ENCODE measurements around the gene DCUN1D2.

DCUN1D2 gene

GRCh38 chr13:113483504-113484293 is 6.8 kb downstream of the DCUN1D2 start:
- no peak overlapping the region for H3K4me3 ChIP-seq (replicated peaks; ENCODE audit: low read depth, low read length)
- no peak for TF ChIP-seq CTCF (IDR thresholded peaks at IDR 0.05; ENCODE audit: low read depth, low read length, missing control alignments)
- no peak for DNase-seq (ENCODE audit: extremely low read depth, low read depth)

GRCh38 chr13:113483081-113483480 is 7.4 kb downstream of the DCUN1D2 start:
- H3K4me3 ChIP-seq (replicated peaks; ENCODE audit: low read depth, low read length): no peak overlapping the region
- DNase-seq (ENCODE audit: extremely low read depth, low read depth): no peak
- no peak for TF ChIP-seq CTCF (IDR thresholded peaks at IDR 0.05; ENCODE audit: low read depth, low read length, missing control alignments)

- TF ChIP-seq CTCF (IDR thresholded peaks at IDR 0.05; ENCODE audit: low read depth, low read length, missing control alignments): no peak
- no peak overlapping the region for H3K4me3 ChIP-seq (replicated peaks; ENCODE audit: low read depth, low read length)
- DNase-seq (ENCODE audit: extremely low read depth, low read depth): no peak
Measured at GRCh38 chr13:113479179-113479578, 11.3 kb downstream of the DCUN1D2 start.

GRCh38 chr13:113477724-113478123 is 12.8 kb downstream of the DCUN1D2 start:
- no peak for TF ChIP-seq CTCF (IDR thresholded peaks at IDR 0.05; ENCODE audit: low read depth, low read length, missing control alignments)
- no peak overlapping the region for H3K4me3 ChIP-seq (replicated peaks; ENCODE audit: low read depth, low read length)
- DNase-seq (ENCODE audit: extremely low read depth, low read depth): no peak

- no peak for DNase-seq (ENCODE audit: extremely low read depth, low read depth)
- no peak for TF ChIP-seq CTCF (IDR thresholded peaks at IDR 0.05; ENCODE audit: low read depth, low read length, missing control alignments)
- no peak overlapping the region for H3K4me3 ChIP-seq (replicated peaks; ENCODE audit: low read depth, low read length)
Measured at GRCh38 chr13:113476811-113477210, 13.7 kb downstream of the DCUN1D2 start.

GRCh38 chr13:113475911-113476310 is 14.6 kb downstream of the DCUN1D2 start:
- no peak overlapping the region for H3K4me3 ChIP-seq (replicated peaks; ENCODE audit: low read depth, low read length)
- TF ChIP-seq CTCF (IDR thresholded peaks at IDR 0.05; ENCODE audit: low read depth, low read length, missing control alignments): no peak
- no peak for DNase-seq (ENCODE audit: extremely low read depth, low read depth)

GRCh38 chr13:113475280-113475679 is 15.2 kb downstream of the DCUN1D2 start:
- H3K4me3 ChIP-seq (replicated peaks; ENCODE audit: low read depth, low read length): no peak overlapping the region
- DNase-seq (ENCODE audit: extremely low read depth, low read depth): no peak
- no peak for TF ChIP-seq CTCF (IDR thresholded peaks at IDR 0.05; ENCODE audit: low read depth, low read length, missing control alignments)
